HepG2 (cell line): ENCODE measurements around the gene GPHN. TPM values are rescaled to one million over a fixed set of nuclear protein-coding genes. Genes with fewer than 3 reads are reported as not detected.

Experiments
- ATF7-NPFF ChIP-seq: sonication (generic); formaldehyde crosslinking; IDR thresholded peaks from 2 replicates; pipeline ENCODE4 v1.8.1; 2023; ENCODE audit warnings: mild to moderate bottlenecking, low read depth, missing genetic modification reagents, moderate library complexity
- ATM ChIP-seq: fragments of 450-650 bp; IDR thresholded peaks from 2 replicates; pipeline ENCODE4 v1.7.1; 2017; ENCODE audit warnings: mild to moderate bottlenecking, borderline replicate concordance
- KLF11 ChIP-seq: IDR thresholded peaks from 2 replicates; pipeline ENCODE4 v1.6.1; 2016; ENCODE audit warnings: missing compliant biosample characterization
- SALL1 ChIP-seq: sonication (generic); formaldehyde crosslinking; IDR thresholded peaks from 2 replicates; pipeline ENCODE4 v1.8.0; 2022; ENCODE audit warnings: mild to moderate bottlenecking, missing genetic modification reagents
- SMC3 ChIP-seq: IDR thresholded peaks from 2 replicates; pipeline ENCODE4 v1.6.1; 2011; ENCODE audit warnings: low read length, improper control_type of control experiment
- ZNF136 ChIP-seq: sonication (generic); formaldehyde crosslinking; IDR thresholded peaks from 2 replicates; pipeline ENCODE4 v1.8.1; 2022; ENCODE audit warnings: low read depth, mild to moderate bottlenecking, moderate library complexity, missing genetic modification reagents
- ZNF24 ChIP-seq: fragments of 450-650 bp; IDR thresholded peaks from 2 replicates; pipeline ENCODE4 v1.6.1; 2017; ENCODE audit warnings: antibody characterized with exemption, mild to moderate bottlenecking
- ZNF251 ChIP-seq: sonication (generic); formaldehyde crosslinking; IDR thresholded peaks from 2 replicates; pipeline ENCODE4 v1.9.0; 2021; ENCODE audit warnings: mild to moderate bottlenecking, missing genetic modification reagents
- ZNF761 ChIP-seq: sonication (generic); formaldehyde crosslinking; conservative IDR thresholded peaks from 2 replicates; pipeline ENCODE4 v1.4.0; 2020; ENCODE audit warnings: mild to moderate bottlenecking, missing genetic modification reagents
- ZNF780A ChIP-seq: sonication (generic); formaldehyde crosslinking; IDR thresholded peaks from 2 replicates; pipeline ENCODE4 v1.8.0; 2022; ENCODE audit warnings: mild to moderate bottlenecking, missing genetic modification reagents, moderate library complexity
- ZSCAN25 ChIP-seq: sonication (generic); formaldehyde crosslinking; IDR thresholded peaks from 2 replicates; pipeline ENCODE4 v1.8.0; 2022; ENCODE audit warnings: mild to moderate bottlenecking, missing genetic modification reagents
- polyA plus RNA-seq, 8 experiments: library from polyadenylated mRNA; depleted of rRNA in 3 of 8; stranded (reverse) in 7 of 8; unstranded in 1 of 8; fragments of >200 nt; fragmentation: Illumina TruSeq in 4 of 8; extraction: Trizol in 4 of 8; gene quantifications; 2 replicates each; pipeline versions ENCODE4 v1.2.1 to v1.2.3, GENCODE V29; 2011 to 2016; ENCODE audit warnings: low read depth in 4 of 8, missing spikeins in 1 of 8, mixed read lengths in 1 of 8; ENCODE audit not compliant: insufficient read depth in 1 of 8
- total RNA-seq, 5 experiments: library from RNA; depleted of rRNA; stranded (reverse); fragments of >200 nt; fragmentation: Illumina TruSeq; extraction: Trizol; gene quantifications; 2 replicates each; pipeline ENCODE4 v1.2.3, GENCODE V29; 2016; ENCODE audit warnings: low read depth in 1 of 5
- TF ChIP-seq, protein P1 (sequence below): sonication (generic); formaldehyde crosslinking; IDR thresholded peaks from 2 replicates; pipeline ENCODE4; 2020; ENCODE audit warnings: missing genetic modification reagents, mild to moderate bottlenecking, borderline replicate concordance
- TF ChIP-seq, protein P2 (sequence below): sonication (generic); formaldehyde crosslinking; IDR thresholded peaks from 2 replicates; pipeline ENCODE4 v1.4.0; 2020; ENCODE audit warnings: missing genetic modification reagents, mild to moderate bottlenecking, borderline replicate concordance

The GPHN gene
- total and polyA plus RNA-seq, 2 of the 13 experiments (the other 11 are each of a cell fraction or from before 2014, with no cell fraction given) = 12.7 to 19.2 TPM

DNA sequence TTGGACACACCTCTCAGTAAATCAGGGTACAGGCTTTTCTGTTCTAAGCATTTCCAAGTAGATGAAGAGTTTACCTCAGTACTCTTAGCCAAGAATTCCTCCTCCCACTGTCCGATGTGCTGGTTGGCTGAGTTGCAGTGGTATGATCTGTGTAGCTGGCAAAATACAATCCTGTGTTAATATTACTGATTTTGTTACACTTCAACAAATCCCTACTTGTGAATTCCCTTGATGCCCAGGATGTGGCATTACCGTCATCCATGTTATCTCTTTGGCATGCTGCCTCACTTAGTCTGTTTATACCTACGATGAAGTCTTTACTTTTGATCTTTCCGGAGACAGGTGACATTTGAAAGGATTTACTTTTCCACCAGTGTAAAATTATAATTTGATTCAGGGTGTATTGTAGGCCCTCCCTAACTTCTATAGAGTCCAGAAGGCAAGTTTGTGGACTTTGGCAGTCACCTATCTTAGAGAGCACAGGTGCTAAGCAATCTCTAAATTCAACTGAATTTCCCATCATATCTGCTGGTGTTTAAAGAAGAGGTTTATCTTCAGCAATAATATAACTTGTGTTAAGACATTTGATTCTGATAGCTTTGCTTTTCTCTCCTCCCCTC is 11.6 kb upstream of the GPHN start (continued):
- TF ChIP-seq ZNF251 (CRISPR knock-in tag) (no peak), ATM (no peak), ZSCAN25 (no peak), SALL1 (CRISPR knock-in tag) (no peak), ATF7-NPFF (CRISPR knock-in tag) (no peak), KLF11 (CRISPR knock-in tag) (no peak), ZNF780A (no peak), ZNF24 (no peak), ZNF136 (no peak), ZNF761 (no peak), SMC3 (no peak)
- TF ChIP-seq, protein P1, sequence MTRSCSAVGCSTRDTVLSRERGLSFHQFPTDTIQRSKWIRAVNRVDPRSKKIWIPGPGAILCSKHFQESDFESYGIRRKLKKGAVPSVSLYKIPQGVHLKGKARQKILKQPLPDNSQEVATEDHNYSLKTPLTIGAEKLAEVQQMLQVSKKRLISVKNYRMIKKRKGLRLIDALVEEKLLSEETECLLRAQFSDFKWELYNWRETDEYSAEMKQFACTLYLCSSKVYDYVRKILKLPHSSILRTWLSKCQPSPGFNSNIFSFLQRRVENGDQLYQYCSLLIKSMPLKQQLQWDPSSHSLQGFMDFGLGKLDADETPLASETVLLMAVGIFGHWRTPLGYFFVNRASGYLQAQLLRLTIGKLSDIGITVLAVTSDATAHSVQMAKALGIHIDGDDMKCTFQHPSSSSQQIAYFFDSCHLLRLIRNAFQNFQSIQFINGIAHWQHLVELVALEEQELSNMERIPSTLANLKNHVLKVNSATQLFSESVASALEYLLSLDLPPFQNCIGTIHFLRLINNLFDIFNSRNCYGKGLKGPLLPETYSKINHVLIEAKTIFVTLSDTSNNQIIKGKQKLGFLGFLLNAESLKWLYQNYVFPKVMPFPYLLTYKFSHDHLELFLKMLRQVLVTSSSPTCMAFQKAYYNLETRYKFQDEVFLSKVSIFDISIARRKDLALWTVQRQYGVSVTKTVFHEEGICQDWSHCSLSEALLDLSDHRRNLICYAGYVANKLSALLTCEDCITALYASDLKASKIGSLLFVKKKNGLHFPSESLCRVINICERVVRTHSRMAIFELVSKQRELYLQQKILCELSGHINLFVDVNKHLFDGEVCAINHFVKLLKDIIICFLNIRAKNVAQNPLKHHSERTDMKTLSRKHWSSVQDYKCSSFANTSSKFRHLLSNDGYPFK (CRISPR knock-in tag) = no peak
- TF ChIP-seq, protein P2, sequence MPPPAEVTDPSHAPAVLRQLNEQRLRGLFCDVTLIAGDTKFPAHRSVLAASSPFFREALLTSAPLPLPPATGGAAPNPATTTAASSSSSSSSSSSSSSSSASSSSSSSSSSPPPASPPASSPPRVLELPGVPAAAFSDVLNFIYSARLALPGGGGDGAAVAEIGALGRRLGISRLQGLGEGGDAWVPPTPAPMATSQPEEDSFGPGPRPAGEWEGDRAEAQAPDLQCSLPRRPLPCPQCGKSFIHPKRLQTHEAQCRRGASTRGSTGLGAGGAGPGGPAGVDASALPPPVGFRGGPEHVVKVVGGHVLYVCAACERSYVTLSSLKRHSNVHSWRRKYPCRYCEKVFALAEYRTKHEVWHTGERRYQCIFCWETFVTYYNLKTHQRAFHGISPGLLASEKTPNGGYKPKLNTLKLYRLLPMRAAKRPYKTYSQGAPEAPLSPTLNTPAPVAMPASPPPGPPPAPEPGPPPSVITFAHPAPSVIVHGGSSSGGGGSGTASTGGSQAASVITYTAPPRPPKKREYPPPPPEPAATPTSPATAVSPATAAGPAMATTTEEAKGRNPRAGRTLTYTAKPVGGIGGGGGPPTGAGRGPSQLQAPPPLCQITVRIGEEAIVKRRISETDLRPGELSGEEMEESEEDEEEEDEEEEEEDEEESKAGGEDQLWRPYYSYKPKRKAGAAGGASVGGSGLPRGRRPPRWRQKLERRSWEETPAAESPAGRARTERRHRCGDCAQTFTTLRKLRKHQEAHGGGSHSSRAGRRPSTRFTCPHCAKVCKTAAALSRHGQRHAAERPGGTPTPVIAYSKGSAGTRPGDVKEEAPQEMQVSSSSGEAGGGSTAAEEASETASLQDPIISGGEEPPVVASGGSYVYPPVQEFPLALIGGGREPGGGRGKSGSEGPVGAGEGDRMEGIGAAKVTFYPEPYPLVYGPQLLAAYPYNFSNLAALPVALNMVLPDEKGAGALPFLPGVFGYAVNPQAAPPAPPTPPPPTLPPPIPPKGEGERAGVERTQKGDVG = no peak
